OCI-LY7 (cell line): ENCODE measurements around the gene BRIP1. TPM values are rescaled to one million over a fixed set of nuclear protein-coding genes. Genes with fewer than 3 reads are reported as not detected.

Experiments used
- BruUV-seq: library from RNA; stranded (reverse); fragments of 400-500 nt; replicated peaks from 2 replicates; lab custom pipeline; 2021; lab: Mats Ljungman, UMichigan
- CTCF ChIA-PET: fragments of 300-600 bp; sonication (Branson Sonifier 250); formaldehyde crosslinking; loops from one replicate; lab custom pipeline; 2022; ENCODE audit warnings: antibody characterized with exemption; ENCODE audit not compliant: unreplicated experiment; lab: Charles Lee
- POLR2A ChIA-PET: fragments of 300-600 bp; sonication (Branson Sonifier 250); formaldehyde crosslinking; loops from one replicate; lab custom pipeline; 2022; ENCODE audit warnings: antibody characterized with exemption; lab: Charles Lee
- DNase-seq: peaks from one replicate; pipeline ENCODE4 v3.0.0-alpha.2; 2015; ENCODE audit warnings: low spot score
- H2AFZ ChIP-seq: fragments of 200-600 bp; sonication (generic), shearing (Covaris generic); 2 replicates; pipeline ENCODE4 v1.6.1; 2014; ENCODE audit warnings: mild to moderate bottlenecking, antibody characterized with exemption, low read length, moderate library complexity
- H3K27ac ChIP-seq: fragments of 200-600 bp; sonication (generic); 2 replicates; pipeline ENCODE4 v1.5.1; 2014; ENCODE audit warnings: mixed run types, low read depth, mild to moderate bottlenecking, moderate library complexity, low read length, inconsistent platforms; ENCODE audit not compliant: poor library complexity, severe bottlenecking
- H3K36me3 ChIP-seq: fragments of 200-600 bp; sonication (generic); 2 replicates; pipeline ENCODE4 v1.6.1; 2014; ENCODE audit warnings: mild to moderate bottlenecking, antibody characterized with exemption, low read length, moderate library complexity, mixed read lengths; ENCODE audit not compliant: insufficient read depth
- H3K4me1 ChIP-seq: fragments of 200-600 bp; sonication (generic); 2 replicates; pipeline ENCODE4 v1.5.1; 2014; ENCODE audit warnings: mild to moderate bottlenecking, low read length; ENCODE audit not compliant: insufficient read depth, poor library complexity, severe bottlenecking
- H3K4me2 ChIP-seq: fragments of 200-600 bp; sonication (generic); 2 replicates; pipeline ENCODE4 v1.6.1; 2014; ENCODE audit warnings: mild to moderate bottlenecking, low read length
- H3K4me3 ChIP-seq: fragments of 200-600 bp; sonication (generic); 2 replicates; pipeline ENCODE4 v1.5.1; 2014; ENCODE audit warnings: mild to moderate bottlenecking, low read depth, low read length; ENCODE audit not compliant: poor library complexity, severe bottlenecking
- H3K79me2 ChIP-seq: fragments of 200-600 bp; sonication (generic); 2 replicates; pipeline ENCODE4 v1.6.1; 2016; ENCODE audit warnings: low read depth, mild to moderate bottlenecking, low read length, moderate library complexity, mixed read lengths; ENCODE audit not compliant: insufficient read depth
- H3K9me2 ChIP-seq: fragments of 200-600 bp; sonication (generic); 2 replicates; pipeline ENCODE4 v1.6.1; 2016; ENCODE audit warnings: mild to moderate bottlenecking, low read length, mixed read lengths; ENCODE audit not compliant: insufficient read depth
- H3K9me3 ChIP-seq: fragments of 200-600 bp; sonication (generic); 2 replicates; pipeline ENCODE4 v1.6.1; 2014; ENCODE audit warnings: mild to moderate bottlenecking, mixed run types, low read length, mixed read lengths
- H4K20me1 ChIP-seq: fragments of 200-600 bp; sonication (generic); 2 replicates; pipeline ENCODE4 v1.6.1; 2014; ENCODE audit warnings: mild to moderate bottlenecking, antibody characterized with exemption, low read length, moderate library complexity, mixed read lengths; ENCODE audit not compliant: insufficient read depth
- CTCF ChIP-seq: fragments of 200-600 bp; sonication (generic); conservative IDR thresholded peaks from 2 replicates; pipeline ENCODE4 v1.5.1; 2014; ENCODE audit warnings: mild to moderate bottlenecking, antibody characterized with exemption, low read length, moderate library complexity, mixed read lengths
- EZH2phosphoT487 ChIP-seq: fragments of 200-600 bp; sonication (generic); IDR thresholded peaks from 2 replicates; pipeline ENCODE4 v1.6.1; 2018; ENCODE audit warnings: low read depth, borderline replicate concordance, mild to moderate bottlenecking, mixed run types, antibody characterized with exemption, low read length, moderate library complexity, mixed read lengths
- intact Hi-C: fragments of 100-400 bp; cut with micrococcal nuclease; formaldehyde crosslinking; loops from one replicate; pipeline ENCODE4 v1.10.0; 2022; ENCODE audit not compliant: unreplicated experiment
- total RNA-seq, 2 experiments: library from RNA; depleted of rRNA in 1 of 2; stranded (reverse); fragments of >200 nt in 1 of 2; shearing (Covaris generic) in 1 of 2; gene quantifications; 2 replicates each; pipeline ENCODE4 v1.2.3, GENCODE V29; 2014 to 2022

Gene BRIP1
- total RNA-seq, 2 experiments from 2014 or later = 32.5 to 33.8 TPM

DNA sequence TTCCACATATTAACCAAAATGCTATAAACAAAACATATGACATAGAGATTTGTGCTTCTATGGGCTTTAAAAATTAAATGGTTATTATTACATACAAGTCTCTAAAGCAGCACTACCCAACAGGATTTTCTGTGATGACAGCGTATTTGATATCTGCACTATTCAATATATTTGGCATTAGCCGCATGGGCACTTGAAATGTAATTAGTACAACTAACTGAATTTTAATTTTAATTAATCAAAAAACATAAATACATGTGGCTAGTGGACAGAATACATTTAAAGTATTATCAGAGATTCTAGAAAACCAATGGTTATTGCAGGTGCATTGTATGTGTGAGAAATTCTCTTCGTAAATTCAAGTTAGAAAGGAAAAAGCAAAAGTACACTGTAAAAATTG lies 45.9 kb downstream of the BRIP1 start:
- Histone ChIP-seq H3K4me3 (no peak overlapping the region), H3K27ac (no peak overlapping the region), H3K36me3 (peaks cover 100% of the 10 kb centered on the region), H4K20me1 (no peaks in the 10 kb centered on the region), H3K79me2 (no peaks in the 10 kb centered on the region), H3K9me3 (peaks cover 19% of the 10 kb centered on the region), H3K4me2 (no peak overlapping the region), H3K9me2 (no peaks in the 10 kb centered on the region), H3K4me1 (peaks cover 18% of the 10 kb centered on the region), H2AFZ (no peak overlapping the region)
- intact Hi-C loops = no loop called here
- no peak for DNase-seq
- no TSS peak for BruUV-seq
- POLR2A ChIA-PET = interaction anchor here (0.6 kb wide), 1 partner anchor 240 kb away, joined by 3 read pairs; no protein-coding TSS in a partner anchor
- TF ChIP-seq EZH2phosphoT487 (no peak), CTCF (no peak)
- CTCF ChIA-PET = no interaction called here

DNA sequence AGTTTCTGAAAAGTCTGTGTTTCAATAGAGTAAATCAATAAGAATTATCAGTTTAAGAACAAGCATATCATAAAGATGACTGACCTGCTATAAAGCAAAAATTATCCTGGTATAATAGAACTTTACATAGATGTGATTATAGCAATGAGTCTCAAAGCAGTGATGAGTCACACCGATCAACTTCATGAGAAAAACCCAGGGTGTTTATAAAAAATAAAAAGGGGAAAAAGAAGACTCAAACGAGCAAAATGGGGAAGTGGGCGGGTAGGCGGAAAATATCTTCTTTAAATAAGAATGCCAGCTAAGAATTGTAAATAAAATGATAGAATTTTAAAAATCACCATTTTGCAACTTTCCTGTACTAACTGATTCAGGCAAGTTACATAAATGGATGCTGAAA lies 46.8 kb downstream of the BRIP1 start:
- intact Hi-C loops = no loop called here
- H3K4me1 ChIP-seq = peaks cover 18% of the 10 kb centered on the region
- no peaks in the 10 kb centered on the region for H3K79me2 ChIP-seq
- H3K27ac ChIP-seq = peak overlapping the region; percentile 5
- H3K9me2 ChIP-seq = no peaks in the 10 kb centered on the region
- H3K4me3 ChIP-seq = no peak overlapping the region
- peaks cover 14% of the 10 kb centered on the region for H3K9me3 ChIP-seq
- no peaks in the 10 kb centered on the region for H4K20me1 ChIP-seq
- H3K4me2 ChIP-seq = peak overlapping the region; percentile 18; the same call in 1 of the 2 replicates
- peak; percentile 22 for DNase-seq
- ChIA-PET CTCF (no interaction called here), POLR2A (interaction anchor here (0.6 to 1.4 kb wide), 3 partner anchors 12 to 87 kb away, joined by 3 to 5 read pairs (median 4); no protein-coding TSS in a partner anchor)
- BruUV-seq = no TSS peak
- no peak overlapping the region for H2AFZ ChIP-seq
- H3K36me3 ChIP-seq = peaks cover 100% of the 10 kb centered on the region
- TF ChIP-seq EZH2phosphoT487 (no peak), CTCF (no peak)

DNA sequence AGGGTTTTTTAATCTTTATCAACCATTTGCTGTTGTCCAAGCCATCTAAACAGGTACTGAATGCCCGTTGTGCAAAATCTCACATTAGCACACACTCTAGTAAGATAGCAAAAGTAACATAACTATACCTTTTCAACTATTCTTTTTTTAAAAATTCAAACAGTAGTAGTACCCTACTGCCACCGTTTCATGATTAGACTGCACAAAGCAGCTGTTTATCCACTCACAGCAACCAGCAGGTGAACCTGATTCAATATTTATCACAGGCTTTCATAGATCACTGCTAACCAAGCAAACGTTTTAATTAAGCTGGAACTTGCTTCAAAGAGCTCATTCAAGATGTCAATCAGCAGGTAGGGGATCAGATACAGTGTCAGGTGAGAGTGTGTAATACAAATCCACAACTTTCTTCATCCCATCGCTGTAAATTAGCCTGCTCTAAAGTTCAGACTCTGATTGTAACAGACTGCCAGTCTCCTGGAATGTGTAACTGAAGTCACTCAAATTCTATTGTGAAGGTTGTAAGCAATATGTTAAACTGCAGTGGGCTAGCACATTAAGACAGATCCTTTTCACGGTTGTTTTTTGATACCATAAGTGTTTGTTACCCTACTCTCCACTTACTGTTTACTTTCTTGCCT lies 47.3 kb downstream of the BRIP1 start:
- Histone ChIP-seq H2AFZ (no peak overlapping the region), H3K4me3 (no peak overlapping the region), H4K20me1 (no peaks in the 10 kb centered on the region), H3K27ac (peak overlapping the region; percentile 5), H3K4me2 (peak overlapping the region; percentile 18; the same call in 1 of the 2 replicates), H3K36me3 (peaks cover 100% of the 10 kb centered on the region), H3K79me2 (no peaks in the 10 kb centered on the region), H3K4me1 (peaks cover 18% of the 10 kb centered on the region), H3K9me3 (peaks cover 10% of the 10 kb centered on the region; the same call in 1 of the 2 replicates), H3K9me2 (no peaks in the 10 kb centered on the region)
- BruUV-seq = no TSS peak
- DNase-seq = peak; percentile 7
- no peak for TF ChIP-seq EZH2phosphoT487
- TF ChIP-seq CTCF = no peak
- intact Hi-C loops = no loop called here
- POLR2A ChIA-PET = interaction anchor here (0.6 to 1.4 kb wide), 3 partner anchors 13 to 87 kb away, joined by 3 to 5 read pairs (median 4); no protein-coding TSS in a partner anchor
- CTCF ChIA-PET = no interaction called here
